H1 (cell line): Measurements from ENCODE around the gene KLF7. TPM values are rescaled to one million over a fixed set of nuclear protein-coding genes. Genes with fewer than 3 reads are reported as not detected.

Experiments used
- CTCF ChIA-PET: fragments of 300-600 bp; sonication (Branson Sonifier 250); formaldehyde crosslinking; loops from one replicate; lab custom pipeline; 2021; ENCODE audit not compliant: partially characterized antibody; lab: Charles Lee
- POLR2A ChIA-PET: fragments of 300-600 bp; sonication (Branson Sonifier 250); formaldehyde crosslinking; loops from one replicate; lab custom pipeline; 2021; ENCODE audit warnings: inconsistent platforms; ENCODE audit not compliant: partially characterized antibody; lab: Charles Lee
- DNase-seq, 2 experiments: peaks; one replicate each; pipeline versions ENCODE4 v3.0.0 to v3.0.0-alpha.2; 2010 to 2022; ENCODE audit warnings: low spot score in 2 of 2, low read depth in 1 of 2, mixed read lengths in 1 of 2
- FAIRE-seq: peaks from 2 replicates; lab custom pipeline; 2011; peaks lifted over from hg19 to GRCh38; lab: Jason Lieb, UNC
- H2AFZ ChIP-seq: 2 replicates; pipeline ENCODE4 v1.8.1; 2012; ENCODE audit warnings: low read length, inconsistent platforms
- H2AK5ac ChIP-seq: 2 replicates; pipeline ENCODE4 v1.6.1; 2013; ENCODE audit warnings: low read depth, low read length
- H2BK120ac ChIP-seq: replicated peaks from 2 replicates; pipeline ENCODE3; 2013; ENCODE audit warnings: low read depth, low read length, inconsistent platforms
- H2BK12ac ChIP-seq: 2 replicates; pipeline ENCODE4 v1.6.1; 2013; ENCODE audit warnings: low read depth, low read length
- H2BK15ac ChIP-seq: 2 replicates; pipeline ENCODE4 v1.6.1; 2013; ENCODE audit warnings: low read length
- H2BK20ac ChIP-seq: 2 replicates; pipeline ENCODE4 v1.6.1; 2013; ENCODE audit warnings: low read length
- H2BK5ac ChIP-seq: 2 replicates; pipeline ENCODE4 v1.6.1; 2013; ENCODE audit warnings: low read depth, low read length
- H3K14ac ChIP-seq: 2 replicates; pipeline ENCODE4 v1.6.1; 2013; ENCODE audit warnings: inconsistent platforms; ENCODE audit not compliant: insufficient read length
- H3K18ac ChIP-seq: 2 replicates; pipeline ENCODE4 v1.6.1; 2013; ENCODE audit warnings: low read length; ENCODE audit errors: extremely low read depth
- H3K23ac ChIP-seq: 2 replicates; pipeline ENCODE4 v1.6.1; 2013; ENCODE audit warnings: inconsistent platforms; ENCODE audit not compliant: insufficient read length
- H3K23me2 ChIP-seq: 2 replicates; pipeline ENCODE4 v1.6.1; 2013; ENCODE audit warnings: low read depth, low read length
- H3K27ac ChIP-seq: 2 replicates; pipeline ENCODE4 v1.6.1; 2011; ENCODE audit warnings: low read depth, low read length, inconsistent platforms
- H3K27me3 ChIP-seq, 4 experiments: replicated peaks in 1 of 4; 1 replicate in 1 of 4; 2 replicates in 3 of 4; pipeline versions ENCODE4 v1.6.1 to v1.8.1; 2011 to 2013; ENCODE audit warnings: low read length in 3 of 4, mild to moderate bottlenecking in 3 of 4, inconsistent platforms in 2 of 4, mixed read lengths in 2 of 4, moderate library complexity in 1 of 4; ENCODE audit not compliant: control insufficient read depth in 3 of 4, insufficient read depth in 3 of 4; ENCODE audit errors: extremely low read depth in 1 of 4
- H3K36me3 ChIP-seq, 4 experiments: 2 replicates each; pipeline versions ENCODE4 v1.6.1 to v1.8.1; 2011 to 2013; ENCODE audit warnings: mild to moderate bottlenecking in 4 of 4, low read length in 3 of 4, moderate library complexity in 2 of 4, control low read depth in 1 of 4, inconsistent platforms in 1 of 4; ENCODE audit not compliant: insufficient read depth in 4 of 4, control insufficient read depth in 2 of 4
- H3K4ac ChIP-seq: replicated peaks from 2 replicates; pipeline ENCODE3; 2013; ENCODE audit warnings: low read length, low read depth, mixed read lengths, inconsistent platforms; ENCODE audit not compliant: insufficient read length
- H3K4me1 ChIP-seq, 4 experiments: replicated peaks in 1 of 4; 1 replicate in 1 of 4; 2 replicates in 3 of 4; pipeline versions ENCODE4 v1.6.1 to v1.8.1; 2011 to 2013; ENCODE audit warnings: low read length in 3 of 4, inconsistent platforms in 2 of 4, mixed read lengths in 1 of 4; ENCODE audit not compliant: insufficient read depth in 4 of 4, control insufficient read depth in 3 of 4
- H3K4me2 ChIP-seq, 2 experiments: 2 replicates each; pipeline versions ENCODE4 v1.6.1 to v1.8.1; 2011 to 2013; ENCODE audit warnings: low read depth in 2 of 2, low read length in 2 of 2, control low read depth in 1 of 2, inconsistent platforms in 1 of 2, mild to moderate bottlenecking in 1 of 2; ENCODE audit not compliant: insufficient read depth in 1 of 2
- H3K4me3 ChIP-seq, 4 experiments: fragments of 200-600, 300-600 bp in 1 of 4; sonication (generic), shearing (Covaris generic), sonication (Bioruptor Twin) in 1 of 4; 2 replicates each; pipeline versions ENCODE4 v1.5.1 to v1.8.1; 2011 to 2016; ENCODE audit warnings: low read length in 4 of 4, low read depth in 3 of 4, control low read depth in 2 of 4, inconsistent platforms in 2 of 4, mild to moderate bottlenecking in 2 of 4, mixed read lengths in 1 of 4, moderate library complexity in 1 of 4; ENCODE audit not compliant: insufficient read depth in 2 of 4; ENCODE audit errors: extremely low read depth in 1 of 4
- H3K56ac ChIP-seq: replicated peaks from 2 replicates; pipeline ENCODE3; 2013; ENCODE audit warnings: low read depth, mild to moderate bottlenecking, mixed read lengths, low read length, inconsistent platforms; ENCODE audit not compliant: insufficient read length
- H3K79me1 ChIP-seq: 2 replicates; pipeline ENCODE4 v1.6.1; 2013; ENCODE audit warnings: low read depth, low read length, control low read depth
- H3K79me2 ChIP-seq, 2 experiments: 2 replicates each; pipeline versions ENCODE4 v1.6.1 to v1.8.1; 2012 to 2013; ENCODE audit warnings: low read length in 2 of 2, mild to moderate bottlenecking in 2 of 2, inconsistent platforms in 1 of 2; ENCODE audit not compliant: insufficient read depth in 2 of 2, control insufficient read depth in 1 of 2
- H3K9ac ChIP-seq, 4 experiments: replicated peaks in 1 of 4; 1 replicate in 1 of 4; 2 replicates in 3 of 4; pipeline versions ENCODE4 v1.6.1 to v1.8.1; 2011 to 2013; ENCODE audit warnings: low read depth in 3 of 4, low read length in 3 of 4, control low read depth in 2 of 4, mild to moderate bottlenecking in 2 of 4, moderate library complexity in 2 of 4, inconsistent platforms in 1 of 4; ENCODE audit errors: extremely low read depth in 1 of 4
- H3K9me3 ChIP-seq, 2 experiments: 2 replicates each; pipeline versions ENCODE4 v1.6.1 to v1.8.1; 2012 to 2013; ENCODE audit warnings: mild to moderate bottlenecking in 2 of 2, moderate library complexity in 2 of 2, control low read depth in 1 of 2, inconsistent platforms in 1 of 2, low read depth in 1 of 2, low read length in 1 of 2, mixed read lengths in 1 of 2; ENCODE audit not compliant: insufficient read depth in 2 of 2
- H4K20me1 ChIP-seq, 2 experiments: replicated peaks in 1 of 2; 2 replicates each; pipeline versions ENCODE3 to v1.8.1; 2011 to 2013; ENCODE audit warnings: inconsistent platforms in 2 of 2, low read length in 2 of 2, mild to moderate bottlenecking in 1 of 2; ENCODE audit not compliant: insufficient read depth in 2 of 2, control insufficient read depth in 1 of 2
- H4K5ac ChIP-seq: 2 replicates; pipeline ENCODE4 v1.6.1; 2013; ENCODE audit warnings: low read length, low read depth, mixed read lengths, inconsistent platforms; ENCODE audit not compliant: insufficient read length
- H4K8ac ChIP-seq: 2 replicates; pipeline ENCODE4 v1.8.0; 2013; ENCODE audit warnings: mild to moderate bottlenecking, moderate library complexity, low read length, inconsistent platforms; ENCODE audit not compliant: insufficient read depth; ENCODE audit errors: extremely low read depth
- H4K91ac ChIP-seq: replicated peaks from 2 replicates; pipeline ENCODE3; 2013; ENCODE audit warnings: low read length, mixed read lengths, inconsistent platforms; ENCODE audit not compliant: insufficient read length
- BACH1 ChIP-seq: IDR thresholded peaks from 2 replicates; pipeline ENCODE4 v1.6.1; 2012; ENCODE audit warnings: low read length, improper control_type of control experiment
- GTF2F1 ChIP-seq: IDR thresholded peaks from 2 replicates; pipeline ENCODE4 v1.6.1; 2012; ENCODE audit warnings: low read depth, low read length, improper control_type of control experiment, borderline replicate concordance
- HDAC2 ChIP-seq, 2 experiments: fragments of 300-600 bp in 1 of 2; sonication (generic) in 1 of 2; IDR thresholded peaks; 2 replicates each; pipeline ENCODE4 v1.6.1; 2011 to 2012; ENCODE audit warnings: low read depth in 2 of 2, low read length in 2 of 2, mild to moderate bottlenecking in 2 of 2, moderate library complexity in 2 of 2, borderline replicate concordance in 1 of 2, inconsistent platforms in 1 of 2
- HDAC6 ChIP-seq: IDR thresholded peaks from one replicate; pipeline ENCODE4 v1.7.1; 2012; ENCODE audit warnings: low read depth, mild to moderate bottlenecking, inconsistent platforms, low read length, moderate library complexity
- MAX ChIP-seq: IDR thresholded peaks from 2 replicates; pipeline ENCODE4 v1.6.1; 2012; ENCODE audit warnings: inconsistent platforms
- NANOG ChIP-seq: IDR thresholded peaks from 2 replicates; pipeline ENCODE4 v1.6.1; 2011; ENCODE audit warnings: low read length, low read depth, mild to moderate bottlenecking, inconsistent platforms; ENCODE audit not compliant: insufficient read depth, poor library complexity, severe bottlenecking
- POLR2A ChIP-seq, 2 experiments: IDR thresholded peaks; 1 replicate in 1 of 2; 2 replicates in 1 of 2; pipeline ENCODE4 v1.6.1; 2011; ENCODE audit warnings: low read depth in 2 of 2, low read length in 2 of 2, mild to moderate bottlenecking in 2 of 2; ENCODE audit errors: control extremely low read depth in 1 of 2
- RNF2 ChIP-seq: fragments of 200-900, 300-1000 bp; sonication (generic); IDR thresholded peaks from 2 replicates; pipeline ENCODE4 v1.7.1; 2016; ENCODE audit warnings: borderline replicate concordance, low read depth, mild to moderate bottlenecking, antibody characterized with exemption, low read length; ENCODE audit not compliant: poor library complexity, severe bottlenecking; ENCODE audit errors: missing control alignments
- SP4 ChIP-seq: IDR thresholded peaks from 2 replicates; pipeline ENCODE4 v1.6.1; 2012; ENCODE audit warnings: low read length, inconsistent platforms
- SUZ12 ChIP-seq: fragments of 200-600 bp; sonication (generic); IDR thresholded peaks from 2 replicates; pipeline ENCODE4 v1.6.1; 2012; ENCODE audit warnings: mild to moderate bottlenecking, inconsistent platforms, low read length, moderate library complexity, mixed read lengths
- TEAD4 ChIP-seq: IDR thresholded peaks from 2 replicates; pipeline ENCODE4 v1.6.1; 2012; ENCODE audit warnings: low read depth, low read length, inconsistent platforms, mixed read lengths
- USF2 ChIP-seq: IDR thresholded peaks from 2 replicates; pipeline ENCODE4 v1.6.1; 2011; ENCODE audit warnings: low read length, improper control_type of control experiment
- WGBS, 2 experiments: shearing (Covaris generic) in 1 of 2; methylation state at CpG; one replicate each; pipeline versions ENCODE4 v1.1.6 to v1.1.7; 2013 to 2015; ENCODE audit warnings: low lambda C conversion rate in 2 of 2, mixed read lengths in 2 of 2, inconsistent platforms in 1 of 2, low coverage in 1 of 2, missing lambda C conversion rate in 1 of 2; ENCODE audit not compliant: insufficient replicate concordance in 2 of 2, insufficient coverage in 1 of 2, insufficient read length in 1 of 2; ENCODE audit errors: extremely low coverage in 1 of 2, missing lambda C conversion rate in 1 of 2; 5-methylcytosine and 5-hydroxymethylcytosine counted together
- polyA plus RNA-seq, 7 experiments: library from polyadenylated mRNA; depleted of rRNA in 3 of 7; stranded (reverse) in 5 of 7; unstranded in 2 of 7; fragments of >200 nt in 5 of 7; fragments of 200-250 nt in 2 of 7; gene quantifications; 1 replicate in 5 of 7; 2 replicates in 1 of 7; 4 replicates in 1 of 7; pipeline versions ENCODE4 v1.2.1 to v1.2.3, GENCODE V29; 2011 to 2013; ENCODE audit warnings: missing spikeins in 2 of 7, mixed read lengths in 2 of 7
- total RNA-seq: library from RNA; stranded (reverse); fragmentation: NEBNext Ultra II Directional; extraction: Animal tissue kit (Norgen Biotek cat#: 25700); gene quantifications from 2 replicates; pipeline ENCODE4 v1.2.1, GENCODE V29; 2021

Gene KLF7
- total and polyA plus RNA-seq, 2 of the 8 experiments (the other 6 are each of a cell fraction or from before 2014, with no cell fraction given): 9.6 to 23.3 TPM

GRCh38 chr2:207110310-207110709 is 55.4 kb downstream of the KLF7 start:
- Histone ChIP-seq H3K27me3 (no peaks in the 10 kb centered on the region), H2AK5ac (no peak overlapping the region), H4K20me1 (no peaks in the 10 kb centered on the region), H3K4ac (no peak overlapping the region), H3K56ac (no peak overlapping the region), H3K36me3 (peaks cover 0 to 4% (median 1%) of the 10 kb centered on the region in 4 experiments; a peak in 2 of 8 replicates), H4K8ac (no peak overlapping the region), H2BK12ac (no peak overlapping the region), H3K4me3 (no peak overlapping the region), H2BK120ac (no peak overlapping the region), H3K4me2 (no peak overlapping the region), H3K9ac (no peak overlapping the region), H3K23me2 (no peaks in the 10 kb centered on the region), H3K79me1 (peaks cover 4% of the 10 kb centered on the region; the same call in 1 of the 2 replicates), H3K27ac (no peak overlapping the region), H2AFZ (no peak overlapping the region), H4K91ac (no peak overlapping the region), H3K4me1 (no peaks in the 10 kb centered on the region; a peak in 1 of 7 replicates), H2BK20ac (no peak overlapping the region), H3K79me2 (0 out of 4 replicates have a peak, but pooled peaks cover 0 to 4% of the 10 kb centered on the region in 2 experiments), H3K23ac (no peak overlapping the region), H4K5ac (no peak overlapping the region), H3K9me3 (no peaks in the 10 kb centered on the region), H2BK5ac (no peak overlapping the region), H2BK15ac (no peak overlapping the region), H3K14ac (no peak overlapping the region), H3K18ac (no peak overlapping the region)
- no peak for DNase-seq
- ChIA-PET POLR2A (interaction anchor here (1.5 kb wide), 1 partner anchor 10 kb away, joined by 3 read pairs; no protein-coding TSS in a partner anchor), CTCF (no interaction called here)
- 89% methylated on average over 7 of the region's 7 CpGs; no CpG with 5 or more reads in 1 of the 2 experiments for WGBS, 2 experiments
- no peak for FAIRE-seq
- TF ChIP-seq SUZ12 (no peak), BACH1 (no peak), GTF2F1 (no peak), SP4 (no peak), RNF2 (no peak), TEAD4 (no peak), MAX (no peak), USF2 (no peak), HDAC6 (no peak), HDAC2 (IDR thresholded peaks at IDR 0.05; ENCODE audit: borderline replicate concordance in 1 of 2, low read depth in 2 of 2, low read length in 2 of 2) (no peak), POLR2A (IDR thresholded peaks at IDR 0.05; ENCODE audit: control extremely low read depth in 1 of 2, low read depth in 2 of 2, low read length in 2 of 2) (no peak), NANOG (no peak)
